ENCODE results near the gene DDX52.
"Not testable (repeated sequence)": the region's sequence is repeated elsewhere in the genome, so short reads cannot be mapped to it uniquely, and the experiment has no call there.

Gene DDX52, protein sequence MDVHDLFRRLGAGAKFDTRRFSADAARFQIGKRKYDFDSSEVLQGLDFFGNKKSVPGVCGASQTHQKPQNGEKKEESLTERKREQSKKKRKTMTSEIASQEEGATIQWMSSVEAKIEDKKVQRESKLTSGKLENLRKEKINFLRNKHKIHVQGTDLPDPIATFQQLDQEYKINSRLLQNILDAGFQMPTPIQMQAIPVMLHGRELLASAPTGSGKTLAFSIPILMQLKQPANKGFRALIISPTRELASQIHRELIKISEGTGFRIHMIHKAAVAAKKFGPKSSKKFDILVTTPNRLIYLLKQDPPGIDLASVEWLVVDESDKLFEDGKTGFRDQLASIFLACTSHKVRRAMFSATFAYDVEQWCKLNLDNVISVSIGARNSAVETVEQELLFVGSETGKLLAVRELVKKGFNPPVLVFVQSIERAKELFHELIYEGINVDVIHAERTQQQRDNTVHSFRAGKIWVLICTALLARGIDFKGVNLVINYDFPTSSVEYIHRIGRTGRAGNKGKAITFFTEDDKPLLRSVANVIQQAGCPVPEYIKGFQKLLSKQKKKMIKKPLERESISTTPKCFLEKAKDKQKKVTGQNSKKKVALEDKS

DNA sequence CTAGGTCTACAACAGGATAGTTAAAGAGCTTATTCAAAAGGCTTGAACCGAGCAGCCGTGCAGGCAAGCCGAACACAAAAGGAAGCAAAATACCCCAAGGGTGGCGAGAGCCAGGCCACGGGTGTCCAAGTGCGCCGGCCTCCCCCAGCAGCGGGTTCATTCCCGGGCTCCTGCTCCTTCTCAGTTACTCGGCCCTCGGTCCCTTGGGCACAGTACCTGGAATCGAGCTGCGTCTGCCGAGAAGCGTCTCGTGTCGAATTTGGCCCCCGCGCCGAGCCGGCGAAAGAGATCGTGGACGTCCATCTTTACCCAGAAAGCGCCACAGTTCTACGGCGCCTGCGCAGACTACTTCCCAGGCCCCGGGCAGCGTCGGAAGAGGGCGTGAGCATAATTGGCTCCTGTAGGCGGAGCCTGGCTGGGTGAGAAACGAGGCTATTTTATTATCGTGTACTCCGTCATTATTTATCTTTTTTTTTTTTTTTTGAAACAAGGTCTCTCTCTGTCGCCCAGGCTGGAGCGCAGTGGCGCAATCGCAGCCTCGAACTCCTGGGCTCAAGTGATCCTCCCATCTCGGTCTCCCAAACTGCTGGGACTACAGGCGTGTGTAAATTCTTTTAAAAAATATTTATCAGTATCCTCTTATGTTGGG lies at the start of gene DDX52:
Gene DDX52, minus strand, starts transcription at position 329 of the 649 bp plus-strand sequence. Its CDS starts 26 bp downstream, at position 303.
- peak; percentile 63 to 83 for DNase-seq

DNA sequence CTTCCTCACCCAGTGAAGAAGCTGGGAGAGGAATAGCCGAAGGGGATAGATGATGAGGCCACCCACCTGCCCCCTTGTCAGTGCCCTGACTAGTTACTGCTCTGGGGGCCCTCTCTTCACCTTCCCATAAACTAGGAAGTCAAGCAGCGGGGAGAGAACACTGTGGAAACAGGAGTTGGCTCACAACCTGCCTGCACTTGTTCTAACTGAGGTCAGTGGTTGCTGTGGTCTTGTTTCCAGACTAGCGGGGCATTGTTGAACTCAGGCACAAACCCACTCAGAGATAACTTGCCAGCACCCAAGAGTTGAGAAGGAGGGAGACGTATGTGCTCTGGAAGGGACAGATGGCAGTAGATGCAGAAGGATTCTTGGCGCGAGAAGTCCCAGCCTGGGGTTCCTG lies 48.6 kb upstream of the DDX52 start:
- no peak for DNase-seq

DNA sequence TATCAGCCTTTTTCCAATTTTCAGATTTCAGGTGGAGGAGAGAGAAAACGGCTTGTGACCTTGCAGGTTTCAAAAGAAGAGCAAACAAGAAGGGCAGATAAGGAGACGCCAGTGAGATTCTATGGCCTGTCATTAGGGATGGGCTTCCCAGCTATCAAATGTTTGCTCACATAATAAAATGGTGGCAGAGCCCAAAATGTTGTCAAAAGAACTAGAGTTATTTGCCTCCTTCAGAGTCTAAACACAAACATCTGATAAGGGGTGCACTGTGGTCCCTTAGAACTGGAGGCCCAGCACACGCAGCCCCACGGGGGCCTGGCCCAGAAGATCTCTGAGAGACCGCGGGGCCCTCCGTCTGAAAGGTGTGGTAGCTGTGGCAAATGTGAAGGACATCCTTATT lies 46.1 kb upstream of the DDX52 start:
- no peak for DNase-seq

DNA sequence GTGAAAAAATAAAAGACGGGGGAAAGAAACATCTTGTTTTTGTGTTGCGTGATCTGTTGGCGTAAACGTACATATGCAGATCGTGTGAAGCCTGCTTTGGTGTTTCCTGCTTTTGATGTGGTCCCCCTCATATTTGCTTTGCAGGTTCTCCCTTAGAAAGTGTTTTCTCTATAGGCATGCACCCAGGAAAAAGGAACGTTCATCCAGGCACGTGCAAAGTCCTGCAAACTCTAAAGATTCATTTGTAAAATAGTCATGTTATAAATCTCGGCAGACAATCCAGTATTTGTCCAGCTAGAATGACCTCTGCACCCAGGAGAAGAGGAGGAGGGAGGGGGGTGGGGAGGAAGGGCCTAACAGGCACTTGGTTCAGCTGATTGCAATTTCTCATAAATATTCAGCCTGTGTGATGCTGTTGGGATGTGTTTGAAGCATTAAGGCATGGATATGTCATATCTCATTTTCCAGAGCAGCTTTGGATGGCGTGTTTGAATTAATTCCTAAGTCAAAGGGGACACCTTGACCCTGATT lies 40.3 kb upstream of the DDX52 start:
- no peak for DNase-seq

DNA sequence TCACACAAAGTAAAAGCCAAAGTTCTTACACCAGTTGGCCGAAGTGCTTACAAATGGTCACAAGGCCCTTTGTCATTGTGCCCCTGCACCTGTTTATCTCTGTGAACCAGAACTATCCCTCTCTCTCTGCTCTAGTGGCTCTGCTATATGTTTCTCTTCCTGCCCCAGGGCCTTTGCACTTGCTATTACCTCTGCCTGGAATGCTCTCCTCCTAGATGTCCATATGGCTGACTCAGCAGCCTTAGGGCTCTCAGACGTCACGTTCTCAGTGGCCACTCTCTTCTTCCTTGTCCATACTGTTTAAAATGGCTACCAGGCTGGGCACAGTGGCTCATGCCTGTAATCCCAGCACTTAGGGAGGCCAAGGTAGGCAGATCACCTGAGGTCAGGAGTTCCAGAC lies 38.8 kb upstream of the DDX52 start:
- no peak for DNase-seq

DNA sequence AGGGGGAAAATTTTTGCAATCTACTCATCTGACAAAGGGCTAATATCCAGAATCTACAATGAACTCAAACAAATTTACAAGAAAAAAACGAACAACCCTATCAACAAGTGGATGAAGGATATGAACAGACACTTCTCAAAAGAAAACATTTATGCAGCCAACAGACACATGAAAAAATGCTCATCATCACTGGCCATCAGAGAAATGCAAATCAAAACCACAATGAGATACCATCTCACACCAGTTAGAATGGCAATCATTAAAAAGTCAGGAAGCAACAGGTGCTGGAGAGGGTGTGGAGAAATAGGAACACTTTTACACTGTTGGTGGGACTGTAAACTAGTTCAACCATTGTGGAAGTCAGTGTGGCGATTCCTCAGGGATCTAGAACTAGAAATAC lies 36.7 kb upstream of the DDX52 start:
- not testable (repeated sequence) for DNase-seq

DNA sequence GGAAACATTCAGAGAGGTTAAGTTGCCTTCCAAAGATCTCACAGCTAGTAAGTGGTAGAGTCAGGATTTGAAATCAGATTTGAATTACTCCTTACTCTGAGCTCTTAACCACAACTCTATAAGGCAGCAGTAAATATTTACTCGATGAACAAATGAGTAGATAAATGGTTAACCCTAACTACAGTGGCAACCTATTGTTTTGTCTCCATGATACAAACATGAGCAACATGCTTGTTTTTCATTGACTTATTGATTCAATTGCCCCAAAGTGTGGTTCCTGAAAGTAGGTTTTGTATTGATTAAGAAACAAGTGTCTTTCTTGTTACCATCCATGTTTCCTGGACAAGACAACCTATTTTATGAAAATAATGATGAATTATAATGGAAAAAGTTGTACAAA lies 34.8 kb upstream of the DDX52 start:
- no peak for DNase-seq

DNA sequence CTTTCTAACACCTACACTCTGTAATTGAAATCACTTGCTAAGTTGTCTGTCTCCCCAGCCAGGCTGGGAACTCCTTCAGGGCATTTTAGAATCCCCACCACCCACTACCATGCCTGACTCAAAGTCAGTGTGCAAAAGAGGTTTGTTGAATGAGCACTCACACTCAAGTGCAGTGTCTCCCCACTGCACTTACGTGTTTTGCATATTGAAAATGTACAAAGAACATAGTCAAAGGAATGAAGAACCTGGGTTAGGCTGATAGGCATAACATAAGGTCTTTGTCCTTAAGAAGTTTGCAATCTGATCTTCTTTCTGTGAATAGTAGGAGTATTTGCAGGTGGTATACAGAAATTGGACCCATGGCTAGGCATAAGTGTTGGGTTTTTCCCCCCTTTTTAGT lies 33.8 kb upstream of the DDX52 start:
- no peak for DNase-seq

DNA sequence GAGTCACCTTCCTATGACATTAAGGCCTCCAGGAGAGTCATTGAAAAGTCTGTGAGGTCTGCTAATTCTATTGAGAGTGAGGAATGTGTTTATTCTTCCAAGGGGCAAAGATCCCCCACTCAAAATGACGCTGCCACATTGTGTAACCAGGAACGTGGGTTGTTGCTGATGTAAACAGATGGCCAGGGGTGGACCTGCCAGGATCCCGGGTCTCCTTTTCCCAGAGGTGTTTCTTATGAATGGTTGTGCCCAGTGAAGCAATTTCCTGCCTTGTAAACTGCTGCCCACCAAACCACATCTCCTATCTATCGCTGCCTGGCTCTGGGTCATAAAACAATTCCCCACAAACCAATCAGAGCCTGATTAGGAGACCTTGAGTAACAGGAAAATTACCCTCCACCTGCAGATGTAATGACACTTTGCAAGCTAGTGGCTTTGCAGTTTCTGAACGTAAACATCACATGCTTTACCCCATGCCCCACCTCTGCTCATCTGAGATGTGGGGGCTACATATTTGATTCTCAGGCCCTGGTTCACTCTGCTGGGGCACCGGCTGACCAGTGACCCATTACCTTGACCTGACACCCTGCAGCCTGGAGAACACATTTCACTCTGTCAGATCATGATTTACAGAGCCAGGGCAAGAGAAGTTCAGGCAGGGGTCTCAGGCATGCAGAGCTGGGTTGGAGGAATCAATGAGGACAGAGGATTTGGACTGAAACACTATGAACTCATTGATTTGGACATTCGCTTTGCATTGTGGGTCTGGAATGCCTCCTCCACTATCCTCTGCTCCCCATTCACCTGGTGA lies 33.1 kb upstream of the DDX52 start:
- no peak for DNase-seq

DNA sequence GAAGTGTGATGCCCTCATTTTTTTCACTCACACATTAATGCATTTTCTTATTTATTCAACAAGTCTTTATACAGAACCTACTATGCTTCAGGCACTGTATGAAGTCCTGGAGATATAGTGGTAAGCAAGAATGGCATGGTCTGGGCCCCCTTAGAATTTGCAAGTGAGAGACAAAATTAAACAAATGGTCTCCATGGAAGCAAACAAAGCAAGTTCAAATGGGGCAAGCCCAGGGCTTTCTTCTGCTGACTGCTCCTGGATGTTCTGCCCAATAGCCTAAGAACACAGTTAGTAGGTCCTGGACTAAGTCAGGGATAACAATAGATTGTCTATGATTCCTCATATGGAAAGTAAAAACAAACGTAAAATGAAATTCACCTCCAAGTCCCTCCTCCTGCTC lies 31.3 kb upstream of the DDX52 start:
- no peak for DNase-seq

DNA sequence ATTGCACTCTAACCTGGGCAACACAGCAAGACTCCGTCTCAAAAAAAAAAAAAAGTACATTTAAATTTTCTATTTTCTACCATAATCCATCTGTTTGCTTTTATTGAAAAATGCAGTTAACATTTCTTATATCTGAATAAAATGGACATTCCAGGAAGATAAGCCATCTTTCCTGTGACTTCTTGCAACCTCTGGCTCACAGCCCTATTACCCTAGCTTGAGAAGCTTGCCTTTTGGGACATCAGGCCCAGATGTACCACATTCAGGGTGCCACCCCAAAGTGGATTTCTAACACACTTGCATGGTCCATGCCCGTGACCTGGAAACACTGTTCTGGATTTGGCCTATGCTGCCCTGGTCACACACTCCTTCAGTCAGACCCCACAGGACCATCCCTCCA lies 30.1 kb upstream of the DDX52 start:
- DNase-seq, result no peak

DNA sequence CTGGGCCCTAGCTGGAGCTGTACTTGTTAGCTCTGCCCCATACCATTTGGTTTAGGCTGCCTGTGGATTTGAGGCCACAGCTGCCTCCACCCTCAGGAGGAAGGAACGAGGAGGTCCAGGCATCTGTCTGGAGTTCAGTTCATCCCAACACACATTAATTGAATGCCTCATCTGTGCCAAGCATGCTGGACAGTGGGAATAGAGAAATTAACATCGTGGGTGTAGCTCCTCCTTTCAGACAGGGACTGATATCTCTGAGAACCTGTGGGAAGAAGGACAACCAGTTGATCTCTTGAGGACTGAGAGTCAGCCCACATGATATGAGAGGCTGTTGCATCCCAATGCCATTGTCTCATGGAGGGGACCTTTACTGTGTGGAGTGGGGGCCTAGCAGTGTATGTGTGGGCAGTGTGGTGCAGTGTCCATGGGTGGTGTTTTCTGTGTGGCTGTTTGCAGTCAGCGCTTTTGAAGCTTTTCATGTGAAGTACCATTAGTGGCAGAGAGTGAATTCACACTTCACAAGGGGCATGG lies 29.4 kb upstream of the DDX52 start:
- no peak for DNase-seq

DNA sequence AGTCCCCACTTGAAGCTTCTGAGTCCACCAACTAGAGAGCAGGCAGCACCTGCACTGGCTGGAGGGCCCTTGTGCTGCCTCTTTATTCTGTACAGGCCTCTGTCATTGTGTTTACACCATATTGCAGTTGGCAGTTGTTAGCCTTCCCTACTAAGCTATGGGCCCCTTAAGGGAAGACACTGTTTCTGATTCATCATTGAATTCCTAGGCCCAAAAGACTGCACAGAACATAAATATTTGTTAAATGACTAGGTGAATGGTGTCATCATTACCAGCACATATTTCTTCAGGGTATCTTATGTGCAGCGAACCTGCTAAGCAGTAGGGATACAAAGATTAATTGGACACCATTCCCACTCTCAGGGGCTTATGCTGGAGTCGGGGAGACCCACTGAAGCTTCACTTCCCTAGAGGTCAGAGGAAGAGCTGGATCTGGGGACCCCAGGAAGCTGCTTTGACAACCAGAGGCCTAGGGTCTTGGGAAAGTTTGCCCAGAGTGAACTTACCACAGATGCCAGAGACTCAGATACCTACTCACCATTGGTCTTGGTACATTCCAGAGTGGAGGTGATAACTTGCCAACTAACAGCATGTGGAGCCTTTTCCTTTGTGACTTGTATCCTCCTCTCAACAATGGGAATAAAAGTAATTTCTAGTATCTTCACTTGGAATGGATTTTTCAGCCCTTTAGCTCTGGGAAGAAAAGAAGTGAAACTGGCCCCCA lies 28.7 kb upstream of the DDX52 start:
- no peak for DNase-seq

DNA sequence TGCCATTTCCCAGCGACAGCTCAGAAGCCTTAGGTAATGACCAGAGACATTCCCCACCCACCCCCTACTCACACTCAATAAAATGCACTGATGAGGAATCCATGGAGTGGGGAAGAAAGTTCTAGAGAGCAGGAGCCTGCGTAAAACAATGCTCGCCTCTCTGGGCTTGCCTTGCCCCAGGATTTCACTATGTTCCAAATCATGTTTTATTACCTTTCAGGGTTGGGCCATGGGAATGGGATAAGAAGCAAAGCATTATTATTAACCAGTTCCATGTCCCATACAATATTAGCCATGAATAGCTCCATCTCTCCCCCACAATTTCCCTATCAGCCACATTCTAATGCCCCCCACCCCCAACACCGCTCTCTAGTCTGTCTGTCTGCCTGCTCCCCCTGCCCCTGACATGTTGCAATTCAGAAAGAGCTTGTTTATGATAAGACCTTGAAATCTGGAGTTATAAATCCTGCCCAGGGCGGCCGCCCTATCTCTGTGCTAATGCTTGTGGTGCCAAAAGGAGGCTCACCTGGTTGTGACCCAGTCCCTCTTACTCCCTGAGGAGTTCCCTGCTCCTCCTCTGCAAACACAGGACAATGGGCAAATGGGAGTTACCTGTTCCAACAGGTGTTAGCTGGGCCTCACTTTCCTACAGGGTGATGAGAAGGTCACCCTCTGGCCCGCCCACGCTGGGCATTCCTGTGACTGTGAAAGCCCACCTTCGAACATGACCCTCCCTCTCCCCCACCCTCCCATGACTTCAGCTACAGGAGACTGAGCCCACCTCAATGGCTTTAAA lies 28.0 kb upstream of the DDX52 start:
- no peak for DNase-seq

DNA sequence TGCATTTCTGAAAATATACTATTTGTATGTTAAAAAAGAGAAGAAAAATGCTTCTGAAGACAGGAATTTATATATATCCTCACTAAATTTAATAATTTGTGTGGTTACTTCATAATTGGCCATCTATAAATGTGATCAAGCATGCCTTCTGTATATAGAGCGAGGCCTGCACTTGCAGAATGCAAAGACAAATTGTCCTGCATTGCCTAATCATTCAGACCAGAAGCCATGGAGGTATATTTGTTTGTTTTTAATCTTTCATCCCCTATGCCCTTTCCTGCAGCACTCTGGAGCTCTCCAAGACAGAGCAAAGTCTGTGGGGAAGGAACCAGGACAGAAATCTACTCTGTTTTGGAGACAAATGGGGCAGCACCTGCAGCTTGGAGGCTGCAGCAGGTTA lies 23.8 kb upstream of the DDX52 start:
- no peak for DNase-seq

DNA sequence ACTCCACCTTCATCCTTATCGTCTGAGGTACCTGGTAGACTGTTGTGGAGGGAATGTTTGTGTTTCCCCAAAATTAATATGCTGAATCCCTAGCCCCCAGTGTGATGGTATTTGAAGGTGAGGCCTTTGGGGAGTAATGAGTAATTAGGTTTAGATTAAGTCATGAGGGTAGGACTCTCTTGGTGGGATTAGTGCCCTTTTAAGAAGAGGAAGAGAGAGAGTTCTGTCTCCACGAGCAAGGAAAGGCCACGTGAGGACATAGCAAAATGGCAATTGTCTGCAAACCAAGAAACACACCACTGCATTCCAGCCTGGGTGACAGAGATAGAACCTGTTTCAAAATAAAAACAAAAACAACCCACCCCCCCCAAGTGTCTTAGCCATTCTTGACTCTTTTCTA lies 21.0 kb upstream of the DDX52 start:
- no peak for DNase-seq

DNA sequence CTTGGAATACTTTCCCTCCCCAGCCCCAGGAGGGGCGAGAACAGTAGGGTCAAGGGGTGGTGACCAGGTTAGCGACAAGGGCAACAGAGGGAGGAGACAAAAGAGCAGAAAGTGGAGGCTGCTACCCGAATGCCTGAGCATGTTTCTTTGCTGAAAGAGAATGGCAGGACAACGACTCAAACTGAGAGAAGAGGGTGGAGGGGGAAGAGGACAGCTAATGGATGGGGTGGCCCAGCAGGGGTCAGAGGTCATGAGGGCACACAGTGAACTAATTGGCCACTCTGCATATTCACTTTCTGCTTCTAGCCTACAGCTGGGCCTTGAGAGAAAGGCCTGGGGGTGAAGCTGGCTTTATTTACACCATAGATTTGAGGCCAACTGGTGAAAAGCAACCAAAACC lies 19.1 kb upstream of the DDX52 start:
- no peak for DNase-seq

DNA sequence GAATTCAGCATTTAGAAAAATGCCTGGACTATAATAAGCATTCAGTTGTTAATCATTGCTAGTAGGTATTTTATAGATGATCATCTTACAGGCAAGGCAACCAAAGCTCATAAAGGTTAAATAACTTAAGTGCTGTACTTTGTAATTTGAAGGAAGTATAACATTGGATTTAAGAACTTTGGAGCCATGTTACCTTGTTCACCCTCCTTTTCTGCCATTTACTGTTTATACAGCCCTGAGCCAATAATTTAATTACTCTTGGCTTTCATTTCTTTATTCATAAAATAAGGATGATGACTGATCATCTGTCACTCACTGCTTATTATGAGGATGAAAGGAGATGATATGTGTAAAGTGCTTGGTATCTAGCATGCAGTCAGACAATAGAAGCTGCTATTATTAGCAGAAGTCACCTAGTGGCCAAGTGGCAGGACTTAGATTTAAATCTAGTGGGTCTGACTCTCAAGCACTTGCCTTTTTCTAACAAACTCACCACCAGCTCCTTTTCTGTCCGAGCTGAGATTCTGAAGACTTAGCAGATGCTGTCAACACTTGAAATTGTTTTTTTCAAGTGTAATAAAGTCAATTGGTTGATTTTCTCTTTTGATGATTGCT lies 18.3 kb upstream of the DDX52 start:
- DNase-seq, result no peak

DNA sequence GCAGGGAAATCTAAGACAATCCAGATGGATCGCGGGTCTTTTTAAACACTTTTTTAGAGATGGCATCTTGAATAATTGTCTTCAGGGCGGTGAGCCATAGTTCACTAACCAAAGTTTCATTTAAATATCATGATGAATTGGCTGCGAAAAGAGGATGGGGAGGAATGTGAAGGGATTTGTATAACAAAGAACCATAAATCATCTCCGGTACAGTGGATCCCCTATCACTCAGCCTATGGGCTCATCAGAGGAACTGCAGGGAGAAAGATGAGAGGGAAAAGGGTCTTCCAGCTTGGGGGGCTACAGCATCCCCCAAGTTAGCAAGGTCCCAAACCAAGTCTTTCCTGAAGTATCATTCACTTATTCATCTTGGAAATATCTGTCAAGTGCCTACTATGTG lies 16.7 kb upstream of the DDX52 start:
- no peak for DNase-seq

DNA sequence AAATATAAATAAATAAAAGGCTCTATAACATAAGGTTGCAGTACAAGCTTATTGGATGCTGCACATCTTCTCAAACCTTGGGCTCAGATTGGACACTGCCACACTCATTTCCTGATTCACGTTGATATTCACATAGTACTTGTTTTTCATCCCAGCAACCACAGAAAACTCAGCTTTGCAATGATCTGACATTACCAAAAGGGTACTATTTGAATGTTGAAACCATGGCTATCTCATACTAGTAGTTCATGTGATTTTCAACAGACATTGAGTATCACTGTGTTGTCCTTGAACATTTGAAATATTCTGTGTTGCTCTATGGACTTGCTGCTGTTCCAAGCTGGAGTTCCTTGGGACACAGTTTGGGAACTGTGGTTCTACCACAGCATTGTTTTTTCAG lies 14.0 kb upstream of the DDX52 start:
- no peak for DNase-seq

DNA sequence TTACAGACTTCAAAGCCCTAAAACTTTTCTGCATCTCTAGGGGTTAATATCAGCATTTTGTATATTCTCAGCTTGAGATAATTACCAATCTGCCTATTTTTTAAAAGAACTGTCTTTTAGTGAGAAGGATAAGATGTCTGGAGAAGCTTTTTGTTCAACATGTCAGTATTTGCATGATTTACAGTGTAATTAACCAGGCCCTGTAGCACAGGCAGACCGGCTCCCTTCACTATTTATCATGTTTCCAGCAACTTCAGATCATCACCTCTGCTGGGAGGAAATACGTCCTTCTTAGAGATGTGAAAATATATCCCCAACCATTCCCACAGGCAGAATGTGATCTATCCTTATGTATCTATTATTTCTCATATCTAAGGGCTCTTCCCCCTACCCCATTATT lies 8.6 kb upstream of the DDX52 start:
- no peak for DNase-seq

All from bone marrow (tissue), 2 donors.